Fibroblast of lung (primary cell): ENCODE results near the gene B4GALT2.

Source experiments
- CTCF ChIP-seq, 2 donors: IDR thresholded peaks in 1 of 2; conservative IDR thresholded peaks in 1 of 2; 1 replicate in 1 of 2; 2 replicates in 1 of 2; pipeline ENCODE4 v1.5.1; 2011 to 2012; ENCODE audit warnings: low read length in 2 of 2, control low read depth in 1 of 2, inconsistent platforms in 1 of 2, low read depth in 1 of 2, mild to moderate bottlenecking in 1 of 2
- EZH2 ChIP-seq: IDR thresholded peaks from 2 replicates; pipeline ENCODE4 v1.5.1; 2012; ENCODE audit warnings: low read length, control low read depth, mild to moderate bottlenecking; ENCODE audit errors: missing control alignments

GRCh38 chr1:43942411-43942810, 36.6 kb upstream of the B4GALT2 start:
- TF ChIP-seq CTCF (conservative IDR thresholded peaks at IDR 0.05 in 1 of 2, IDR thresholded peaks at IDR 0.05 in 1 of 2; ENCODE audit: low read depth in 1 of 2, low read length in 2 of 2) (no peak), EZH2 (no peak)
